ENCODE data around the gene ARHGAP15.
"Not testable (repeated sequence)": the region's sequence is repeated elsewhere in the genome, so short reads cannot be mapped to it uniquely, and the experiment has no call there.

Gene ARHGAP15

DNA sequence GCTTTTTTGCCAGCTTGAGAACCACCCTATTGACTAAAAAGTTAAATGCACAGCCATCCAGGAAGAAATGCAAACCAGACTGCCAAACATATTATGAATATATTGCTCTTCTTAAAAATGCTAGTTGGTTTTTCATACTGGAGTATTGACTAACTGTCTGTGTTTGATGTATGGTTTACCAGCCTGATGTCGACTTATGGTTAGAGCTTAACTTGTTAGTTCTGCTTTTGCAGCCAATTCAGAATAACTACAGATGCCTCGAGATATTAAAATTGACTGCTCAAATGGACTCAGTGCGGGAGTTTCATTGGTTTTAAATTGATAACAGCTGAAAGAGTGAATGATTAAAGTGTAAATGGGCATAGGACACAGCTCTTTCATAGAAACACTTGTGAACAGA lies 369.8 kb downstream of the ARHGAP15 start:
- no peak for DNase-seq

DNA sequence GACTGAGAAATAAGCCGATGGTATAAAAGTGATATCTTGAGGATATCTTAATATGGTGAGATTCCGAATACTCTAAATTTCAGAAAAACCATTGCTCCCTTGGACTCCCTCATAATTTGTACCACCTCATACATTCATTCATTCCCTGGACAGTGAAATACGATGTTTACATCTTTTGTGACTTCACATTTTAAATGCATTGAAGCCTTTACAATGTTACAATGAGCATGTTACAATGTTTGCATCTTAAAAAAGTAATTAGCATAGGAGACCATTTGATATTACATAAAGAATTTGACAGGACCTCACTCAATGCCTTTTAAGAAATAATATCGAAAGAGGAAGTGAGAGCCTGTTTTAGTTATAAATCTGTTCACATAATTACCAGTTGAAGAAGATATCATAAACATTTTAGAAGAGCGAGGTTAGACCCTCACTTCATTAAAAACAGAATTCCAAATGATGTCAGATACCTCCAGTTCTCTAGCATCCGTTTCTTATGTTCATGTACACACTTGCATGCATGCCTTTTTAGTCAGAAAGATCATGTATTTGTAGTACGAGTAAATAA lies 372.0 kb downstream of the ARHGAP15 start:
- no peak for DNase-seq

DNA sequence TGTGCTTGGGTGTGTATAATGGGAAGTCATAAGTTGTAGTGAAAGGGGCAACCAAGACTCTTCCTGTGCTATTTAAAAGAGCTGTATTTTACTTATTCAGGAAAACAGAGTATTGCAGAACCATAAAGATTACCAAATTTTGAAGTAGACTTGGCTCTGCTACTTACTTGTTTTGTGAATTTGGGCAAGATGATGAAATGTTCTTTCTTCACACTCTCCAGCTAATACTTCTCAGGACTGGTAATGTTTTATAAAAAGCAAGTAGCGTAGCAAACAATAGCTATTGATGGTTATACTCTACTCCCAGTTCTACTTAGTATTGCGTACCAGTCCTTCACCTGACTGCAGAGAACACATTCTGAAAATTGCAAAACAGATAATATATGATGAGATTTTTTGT lies 374.1 kb downstream of the ARHGAP15 start:
- DNase-seq, result no peak

DNA sequence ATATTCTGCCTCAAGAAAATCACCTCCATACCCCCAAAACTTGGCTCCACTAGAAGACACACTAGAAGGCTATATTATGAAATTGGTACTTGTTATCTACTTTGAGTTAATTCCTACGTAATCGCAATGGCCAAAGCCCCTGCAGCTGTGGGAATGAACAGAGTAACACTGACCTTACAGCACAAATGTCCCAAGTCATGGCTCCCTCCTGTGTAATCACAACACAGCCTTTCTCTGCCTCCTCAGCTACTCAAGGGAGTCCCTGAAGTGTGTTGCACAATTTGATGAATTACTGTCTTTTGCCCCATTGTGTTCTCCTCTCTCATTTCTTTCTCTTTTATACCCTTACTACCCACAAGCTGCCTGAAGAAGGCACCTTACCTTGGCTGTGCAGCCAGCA lies 375.2 kb downstream of the ARHGAP15 start:
- no peak for DNase-seq

DNA sequence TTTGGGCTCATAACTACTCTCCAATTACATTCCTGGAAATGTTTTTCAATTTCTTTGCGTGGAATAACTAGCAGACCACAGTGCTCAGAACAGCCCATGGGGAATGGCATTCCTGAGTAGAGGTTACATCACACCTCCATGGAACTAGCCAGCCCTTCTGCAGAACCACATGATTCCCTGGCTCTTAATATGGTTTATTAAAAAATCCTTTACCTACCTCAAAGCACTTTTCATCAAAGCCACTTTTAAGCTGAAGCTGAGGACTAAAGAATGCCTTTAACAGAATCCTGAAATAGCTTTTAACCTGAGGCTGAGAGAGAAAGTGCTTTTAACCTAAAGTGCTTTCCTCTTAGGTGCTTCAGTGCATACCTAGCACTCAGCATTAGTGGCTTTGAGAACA lies 376.3 kb downstream of the ARHGAP15 start:
- no peak for DNase-seq

DNA sequence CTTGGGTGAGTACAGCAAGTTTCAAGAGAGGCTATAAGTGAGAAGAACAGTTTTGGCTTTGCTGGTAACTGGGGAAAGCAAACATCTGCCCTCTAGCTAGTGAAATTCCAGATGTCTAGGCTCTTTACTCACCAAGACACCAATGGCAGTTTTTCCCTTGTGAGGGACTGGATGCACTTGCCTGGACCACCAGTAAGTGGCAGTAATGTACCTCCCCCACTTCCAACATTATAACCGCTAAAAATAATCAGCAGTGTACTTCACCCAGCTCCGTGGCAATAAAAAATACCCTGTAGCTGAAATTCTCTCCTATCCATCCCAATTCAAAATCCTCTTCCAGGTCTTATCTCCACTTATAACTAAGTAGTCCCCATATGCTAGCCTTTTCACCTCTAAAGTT lies 383.9 kb downstream of the ARHGAP15 start:
- no peak for DNase-seq

DNA sequence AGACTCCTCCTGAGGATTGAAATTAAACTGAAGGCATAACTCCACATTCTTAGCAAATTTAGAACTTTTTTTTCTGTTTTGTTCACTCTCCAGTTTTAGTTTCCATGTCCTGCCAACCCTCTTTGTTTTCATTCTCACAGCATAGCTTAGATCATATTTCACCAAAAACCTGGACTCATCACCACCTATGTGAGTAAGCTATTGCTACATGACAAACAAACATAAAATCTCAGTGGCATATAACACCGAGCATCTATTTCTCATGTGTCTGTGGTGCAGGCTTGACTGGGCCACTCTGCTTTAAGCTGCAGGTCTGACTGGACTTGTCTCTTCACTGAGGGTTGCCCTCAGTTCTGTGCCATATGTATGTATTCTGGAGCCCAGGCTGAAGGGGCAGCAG lies 385.2 kb downstream of the ARHGAP15 start:
- DNase-seq, result no peak

DNA sequence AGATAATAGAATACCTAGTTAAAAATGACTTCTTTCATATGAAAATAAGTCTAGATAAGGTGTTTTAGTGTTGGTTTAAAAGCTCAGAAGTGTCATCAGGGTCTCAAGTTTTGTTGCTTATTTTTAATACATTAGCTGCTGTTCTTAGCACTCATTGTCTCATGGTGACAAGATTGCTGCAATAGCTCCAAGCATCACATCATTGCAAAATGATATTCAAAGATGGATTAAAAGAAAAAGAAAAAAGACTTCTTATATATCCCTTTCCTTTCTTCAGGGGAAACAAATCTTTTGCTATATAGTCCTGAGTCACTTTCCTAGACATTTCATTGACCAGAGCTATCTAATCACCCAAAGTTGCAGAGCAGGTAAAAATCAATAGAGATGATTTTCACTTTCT lies 386.1 kb downstream of the ARHGAP15 start:
- DNase-seq, result no peak

DNA sequence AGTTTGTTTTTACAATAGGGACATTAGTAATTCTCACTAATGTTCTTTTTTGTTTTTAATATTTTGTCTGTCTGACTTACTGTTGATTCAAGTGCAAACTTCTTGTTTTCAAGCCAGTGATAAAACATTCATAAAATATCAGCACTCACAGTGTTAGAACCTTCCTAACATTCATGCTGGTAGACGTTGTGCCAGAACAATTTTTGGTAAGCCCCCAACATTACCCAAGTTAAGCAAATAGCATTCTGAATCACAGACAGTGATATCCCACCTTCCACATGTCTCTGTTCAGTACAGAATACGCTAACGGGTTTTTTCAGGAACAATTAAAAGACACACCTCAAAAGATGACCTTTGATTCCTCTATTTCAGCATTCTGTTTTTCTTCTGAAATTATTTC lies 390.3 kb downstream of the ARHGAP15 start:
- DNase-seq, result no peak

DNA sequence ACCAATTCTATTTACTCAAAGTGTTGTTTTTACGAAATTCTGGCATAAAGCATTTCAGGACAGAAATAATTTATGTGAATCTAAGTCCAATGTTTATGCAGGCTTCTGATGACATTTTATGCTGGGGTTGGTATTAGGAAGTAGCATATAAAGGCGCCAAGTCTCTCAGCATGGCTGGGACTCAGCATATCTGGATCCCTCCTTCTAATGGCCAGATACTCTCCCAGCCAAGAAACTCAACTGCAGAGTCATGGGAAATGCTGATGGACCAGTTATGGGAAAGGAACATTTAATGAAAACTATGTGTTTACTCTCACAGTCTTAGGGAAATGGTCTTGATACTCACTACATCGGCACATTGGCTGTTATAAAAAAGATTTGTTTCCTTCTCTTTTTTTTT lies 392.2 kb downstream of the ARHGAP15 start:
- no peak for DNase-seq

DNA sequence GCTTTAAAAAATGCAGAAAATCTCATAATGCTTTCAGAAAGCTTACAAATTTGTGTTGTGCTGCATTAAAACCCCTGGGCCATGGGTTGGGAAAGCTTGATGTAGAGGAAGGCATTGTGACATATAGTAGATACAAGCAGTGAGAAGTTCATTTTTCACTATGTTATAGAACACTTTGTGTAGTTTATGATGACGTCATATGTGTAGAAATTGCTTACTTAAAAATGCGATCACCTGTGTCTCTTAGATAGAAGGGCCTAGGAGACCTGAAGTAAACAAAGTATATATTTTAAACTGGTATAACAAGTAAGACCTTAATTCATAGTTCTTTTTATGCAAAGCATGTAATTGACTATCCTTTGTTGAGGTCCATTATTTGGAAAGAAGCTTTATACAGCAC lies 393.5 kb downstream of the ARHGAP15 start:
- no peak for DNase-seq

DNA sequence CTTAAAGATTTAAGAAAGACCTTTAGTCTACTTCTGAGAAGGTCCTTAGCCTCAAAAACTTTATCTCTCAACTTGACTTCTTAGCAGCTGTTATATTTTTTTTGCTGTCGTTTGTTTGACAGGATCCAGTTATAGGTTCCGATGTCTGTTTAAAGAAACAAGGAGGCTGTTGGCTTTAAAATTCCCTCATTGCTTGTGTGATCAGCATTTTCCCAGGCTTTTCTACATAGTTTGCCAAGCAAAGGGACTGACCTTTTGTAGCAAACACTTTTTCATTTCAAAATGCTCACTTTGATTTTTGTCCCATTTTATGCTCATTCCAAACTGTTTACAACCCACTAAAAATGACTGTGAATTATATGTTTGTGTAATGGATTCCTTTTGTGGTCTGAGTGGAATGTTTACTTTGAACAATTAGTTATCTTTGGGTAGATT lies 394.9 kb downstream of the ARHGAP15 start:
- DNase-seq, result no peak

DNA sequence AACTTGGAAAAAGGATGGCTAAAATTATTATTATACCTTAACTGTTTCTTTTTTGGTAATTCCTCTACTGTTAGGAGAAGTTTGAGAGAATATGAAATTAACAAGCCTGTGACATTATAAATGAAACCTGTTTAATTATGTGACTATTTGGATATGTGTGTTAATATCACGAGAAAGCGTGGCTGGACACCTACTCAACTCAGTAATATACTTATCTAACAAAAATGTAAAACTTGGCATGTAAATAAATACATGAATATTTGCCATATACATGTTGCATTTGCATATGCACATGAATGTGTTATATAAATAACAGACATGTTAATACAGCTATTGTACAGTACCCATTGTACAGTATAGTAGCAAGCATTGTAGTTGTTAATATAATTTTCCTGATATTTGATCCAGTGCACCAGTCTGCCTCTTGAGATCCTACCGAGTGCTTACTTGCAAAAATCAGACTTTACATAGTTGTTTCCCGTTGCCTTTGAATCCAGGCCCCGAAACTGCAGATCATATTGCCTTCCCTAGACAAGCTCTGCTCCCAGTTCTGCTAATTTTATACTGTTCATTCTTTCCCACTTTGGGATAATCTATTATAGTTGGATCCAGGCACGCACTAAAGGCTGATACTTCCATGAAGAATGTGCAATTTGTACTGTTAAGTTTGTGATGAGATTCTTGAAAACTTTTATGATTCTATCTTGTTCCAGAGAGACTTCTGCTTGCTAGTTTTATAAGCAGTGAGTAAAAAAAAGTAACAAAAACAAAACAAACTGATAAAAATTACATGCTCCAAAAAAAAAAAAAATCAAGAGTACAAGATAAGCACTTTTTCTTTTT lies 395.6 kb downstream of the ARHGAP15 start:
- DNase-seq, result no peak

DNA sequence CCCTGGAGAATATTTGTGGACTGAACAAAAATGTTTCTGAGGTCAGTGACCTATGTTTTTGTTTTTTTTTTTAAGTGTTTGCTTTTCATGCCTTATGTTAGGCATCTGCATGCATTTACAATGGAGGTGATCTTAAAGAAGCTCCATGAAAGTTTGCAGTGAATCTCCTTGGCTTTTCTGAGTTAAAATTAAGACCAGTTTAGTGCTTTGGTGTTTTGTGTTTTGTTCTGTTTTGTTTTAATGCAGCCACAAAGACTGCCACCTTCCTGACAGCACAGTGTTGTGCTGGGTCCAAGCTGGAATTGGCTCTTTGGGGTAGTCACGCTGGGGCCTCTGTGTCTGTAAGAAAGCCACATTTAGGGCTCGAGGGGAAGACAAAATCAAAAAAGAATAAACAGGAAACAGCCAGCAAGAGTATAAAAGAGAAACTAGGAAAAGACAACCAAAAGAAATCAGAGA lies 396.2 kb downstream of the ARHGAP15 start:
- DNase-seq, result no peak

DNA sequence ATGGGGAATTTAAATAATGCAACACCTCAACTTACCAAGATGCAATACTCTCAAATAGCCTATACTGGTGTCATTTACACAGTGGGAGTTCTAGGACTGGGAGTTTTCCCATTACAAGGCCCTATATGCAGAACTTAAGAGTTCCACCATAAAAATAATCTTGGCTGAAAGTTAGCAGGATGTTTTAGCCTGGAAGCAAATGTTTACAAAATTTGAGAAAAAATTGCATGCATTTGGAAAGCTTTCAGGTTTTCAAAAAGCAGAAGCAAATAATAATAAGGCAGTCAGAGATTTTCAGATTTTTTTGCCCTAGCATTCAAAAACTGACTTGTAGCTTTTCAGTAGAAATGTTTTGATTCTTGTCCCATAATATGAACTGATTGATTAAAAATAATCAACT lies 397.3 kb downstream of the ARHGAP15 start:
- DNase-seq, result no peak

DNA sequence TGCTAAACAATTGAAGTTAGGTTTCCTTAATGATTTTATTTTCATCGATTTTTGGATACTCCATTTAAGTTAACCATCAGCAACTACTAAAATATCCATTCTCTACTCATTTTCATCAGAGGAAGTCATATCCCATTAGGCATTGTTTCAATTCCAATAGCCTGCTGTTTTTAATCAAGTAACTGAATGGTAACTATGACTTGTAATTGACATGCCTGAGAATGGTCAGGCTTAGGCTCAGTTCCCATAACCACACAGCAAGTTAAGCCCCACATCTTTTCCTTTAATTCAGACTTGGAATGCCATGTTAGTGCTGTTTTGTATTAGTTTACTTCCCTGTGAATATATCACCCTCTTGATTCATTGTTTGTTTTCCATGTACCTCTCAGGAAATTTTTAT lies 398.8 kb downstream of the ARHGAP15 start:
- DNase-seq, result no peak

DNA sequence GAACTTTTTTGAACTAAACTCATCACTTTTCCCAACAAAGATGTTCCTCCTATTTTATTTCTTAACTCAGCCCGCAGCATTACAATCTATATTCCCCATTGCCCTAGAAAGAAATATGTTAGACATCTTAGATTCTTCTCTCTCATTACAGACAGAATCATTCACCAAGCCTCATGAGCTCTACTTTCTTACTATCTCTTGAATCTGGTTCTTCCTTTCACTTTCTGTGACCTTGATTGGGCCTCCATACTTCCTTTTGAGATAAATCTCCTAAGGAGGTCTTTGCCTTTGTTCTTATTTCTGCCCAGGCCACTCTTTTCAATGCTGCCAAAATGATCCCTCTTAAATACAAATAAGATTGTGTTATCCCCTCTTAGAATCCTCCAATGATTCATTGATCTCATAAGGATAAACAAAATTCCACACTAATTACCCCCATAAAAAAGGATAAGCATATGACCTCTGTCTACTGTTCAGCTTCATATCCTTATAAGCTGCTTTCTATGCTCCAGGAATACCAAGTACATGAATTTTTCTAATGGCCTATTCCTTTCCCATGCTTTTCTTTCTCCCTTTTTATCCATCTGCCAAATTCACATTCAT lies 400.0 kb downstream of the ARHGAP15 start:
- DNase-seq, result no peak

DNA sequence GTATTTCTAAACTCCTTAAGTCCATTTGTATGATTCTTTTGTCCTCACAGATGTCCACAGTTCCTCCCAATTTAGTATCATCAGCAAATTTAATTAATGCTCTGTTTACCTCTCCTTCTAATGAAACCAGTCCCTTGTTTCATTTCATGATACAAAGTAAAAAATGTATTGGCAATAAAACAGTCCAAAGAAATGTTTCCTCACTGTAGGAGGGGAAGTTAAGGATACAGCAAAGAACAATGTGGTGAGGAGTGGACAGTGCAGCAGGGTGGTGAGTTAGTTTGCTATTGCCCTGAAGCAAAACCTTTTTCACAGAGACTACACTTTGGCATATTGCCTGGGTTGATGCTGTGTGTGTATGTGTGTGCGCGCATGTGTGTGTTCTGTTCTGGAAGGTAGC lies 401.5 kb downstream of the ARHGAP15 start:
- no peak for DNase-seq

DNA sequence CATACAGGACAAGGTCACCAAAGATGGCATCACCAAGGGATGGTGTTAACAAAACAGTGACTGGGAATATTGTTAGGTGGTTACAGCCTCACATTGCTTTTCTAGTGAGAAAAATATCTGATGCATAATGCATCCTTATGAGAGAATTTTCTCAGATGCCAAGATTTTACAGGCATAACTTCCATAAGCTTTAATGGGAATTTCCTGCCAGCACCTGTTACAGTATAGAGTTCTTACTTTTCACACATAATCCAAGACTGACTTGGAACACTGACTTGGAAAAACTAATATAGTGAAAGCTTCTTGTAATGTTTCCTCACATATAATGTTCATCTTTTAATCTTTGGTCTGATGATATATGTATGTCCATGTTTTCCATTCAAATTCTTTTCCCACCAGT lies 402.8 kb downstream of the ARHGAP15 start:
- no peak for DNase-seq

DNA sequence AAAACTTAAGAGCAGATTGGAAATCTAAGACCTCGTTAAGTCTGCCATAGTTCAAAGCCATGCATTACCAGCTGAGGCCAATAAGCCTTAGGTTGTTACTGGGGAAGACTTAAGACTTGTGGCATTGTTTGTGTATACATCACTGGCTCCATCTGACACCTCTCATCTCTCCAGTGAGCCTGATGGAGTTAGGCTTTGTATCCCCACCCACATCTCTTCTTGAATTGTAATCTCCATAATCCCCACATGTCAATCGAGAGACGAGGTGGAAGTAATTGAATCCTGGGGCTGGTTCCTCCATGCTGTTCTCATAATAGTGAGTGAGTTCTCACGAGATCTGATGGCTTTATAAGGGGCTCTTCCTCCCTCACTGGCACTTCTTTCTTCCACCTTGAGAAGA lies 404.6 kb downstream of the ARHGAP15 start:
- DNase-seq, result no peak

DNA sequence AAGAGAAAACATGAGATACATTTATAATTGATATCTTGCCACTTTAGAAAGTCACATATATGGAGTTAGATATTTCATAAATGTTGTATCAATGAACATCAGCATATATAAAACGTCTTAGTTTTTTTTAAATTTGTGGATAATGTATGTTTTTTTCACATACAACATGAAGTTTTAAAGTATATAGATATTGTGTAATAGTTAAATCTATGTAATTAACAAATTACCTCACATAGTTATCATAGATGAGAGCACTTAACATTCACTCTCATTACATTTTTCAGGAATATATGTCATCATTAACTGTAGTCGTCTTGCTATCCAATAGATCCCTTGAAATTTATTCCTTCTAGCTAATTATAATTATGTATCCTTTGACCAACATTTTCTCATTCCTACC lies 406.6 kb downstream of the ARHGAP15 start:
- no peak for DNase-seq

DNA sequence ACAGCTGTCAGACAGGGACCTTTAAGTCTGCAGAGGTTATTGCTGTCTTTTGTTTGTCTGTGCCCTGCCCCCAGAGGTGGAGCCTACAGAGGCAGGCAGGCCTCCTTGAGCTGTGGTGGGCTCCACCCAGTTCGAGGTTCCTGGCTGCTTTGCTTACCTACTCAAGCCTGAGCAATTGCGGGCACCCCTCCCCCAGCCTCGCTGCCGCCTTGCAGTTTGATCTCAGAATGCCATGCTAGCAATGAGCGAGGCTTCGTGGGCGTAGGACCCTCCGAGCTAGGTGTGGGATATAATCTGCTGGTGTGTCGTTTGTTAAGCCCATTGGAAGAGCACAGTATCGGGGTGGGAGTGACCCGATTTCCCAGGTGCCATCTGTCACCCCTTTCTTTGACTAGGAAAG lies 412.7 kb downstream of the ARHGAP15 start:
- DNase-seq, result not testable (repeated sequence)

DNA sequence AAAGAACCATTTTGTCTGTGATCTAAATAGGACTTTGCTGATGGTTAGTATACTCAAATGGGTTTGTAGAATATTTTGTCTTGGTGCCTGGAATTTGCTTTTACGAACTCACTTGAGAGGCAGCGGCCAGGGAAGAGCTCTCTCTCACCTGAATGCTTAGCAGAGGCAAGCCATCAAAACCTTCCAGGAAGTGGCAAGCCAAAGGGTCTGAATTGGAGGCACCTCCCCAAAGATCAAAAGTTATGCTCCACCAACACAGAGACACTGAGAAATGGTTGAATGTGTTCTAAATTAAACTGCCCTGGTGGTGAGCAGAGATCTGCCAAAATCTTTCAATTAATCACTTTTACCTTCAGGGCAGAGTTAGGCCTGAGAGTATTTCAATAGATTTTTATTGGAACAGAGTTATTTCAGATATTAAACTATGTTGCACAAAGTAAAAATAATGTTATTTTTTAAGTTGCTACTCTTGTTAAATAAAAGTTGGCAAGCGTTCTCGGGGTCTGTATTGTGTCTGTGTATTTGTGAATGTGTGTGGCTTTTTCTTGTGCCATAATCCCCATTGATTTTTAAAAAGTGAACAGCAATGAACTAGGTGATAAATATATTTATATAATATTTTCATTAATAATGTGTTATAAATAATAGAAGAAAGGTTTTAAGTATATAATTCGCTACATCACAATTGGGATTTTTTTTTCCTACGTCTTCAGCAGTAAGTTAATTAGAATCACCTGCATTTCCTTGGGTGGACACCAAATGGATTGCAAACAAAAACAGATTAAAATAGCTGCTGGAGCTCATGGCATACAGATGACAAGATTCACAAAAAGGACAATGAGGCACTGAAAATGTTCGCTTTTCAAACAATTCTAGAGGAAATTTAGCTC lies 416.1 kb downstream of the ARHGAP15 start:
- DNase-seq, result no peak

DNA sequence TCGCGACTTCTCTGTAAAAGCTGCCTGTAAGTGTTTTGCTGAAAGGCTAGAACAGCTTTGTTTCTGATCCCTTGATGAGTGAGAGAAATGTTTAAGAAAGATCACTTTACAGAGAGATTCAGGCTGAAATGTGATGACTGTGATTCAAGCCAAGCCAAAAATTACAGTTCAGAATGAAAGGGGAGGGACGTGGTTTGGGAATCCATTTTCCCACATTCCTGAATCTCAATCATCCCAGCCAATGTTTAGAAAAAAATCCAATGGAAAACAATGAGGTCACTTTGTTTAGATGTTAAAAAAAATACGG lies 416.7 kb downstream of the ARHGAP15 start:
- DNase-seq, result no peak

All from NCI-H2081 treated with DMSO at 0.1 percent for 48 hours (cell line).